HG03097 (cell line): ENCODE results near the gene MINDY4B.

ENCODE experiments used
- ATAC-seq: cut with Tn5 transposase; IDR thresholded peaks from one replicate; pipeline ENCODE4 v1.9.1; 2021; ENCODE audit not compliant: unreplicated experiment, low FRiP score

MINDY4B gene

DNA sequence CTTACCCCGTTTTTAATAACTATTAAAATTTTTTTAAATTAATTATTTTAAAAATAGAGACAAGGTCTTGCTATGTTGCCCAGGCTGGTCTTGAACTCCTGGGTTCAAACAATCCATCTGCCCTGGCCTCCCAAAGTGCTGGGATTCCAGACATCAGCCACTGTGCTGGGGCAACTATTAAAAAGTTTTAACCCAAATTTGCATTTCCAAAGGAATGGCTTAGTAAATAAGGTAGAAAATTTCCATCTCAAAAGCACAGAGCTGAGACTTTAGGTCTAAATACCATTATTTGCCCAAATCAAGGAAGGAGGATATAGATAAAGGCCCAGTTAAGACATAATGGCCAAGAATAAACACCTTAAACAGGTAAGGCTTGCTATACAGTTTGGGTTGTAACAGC, 56.4 kb downstream of the MINDY4B start:
- no peak for ATAC-seq

DNA sequence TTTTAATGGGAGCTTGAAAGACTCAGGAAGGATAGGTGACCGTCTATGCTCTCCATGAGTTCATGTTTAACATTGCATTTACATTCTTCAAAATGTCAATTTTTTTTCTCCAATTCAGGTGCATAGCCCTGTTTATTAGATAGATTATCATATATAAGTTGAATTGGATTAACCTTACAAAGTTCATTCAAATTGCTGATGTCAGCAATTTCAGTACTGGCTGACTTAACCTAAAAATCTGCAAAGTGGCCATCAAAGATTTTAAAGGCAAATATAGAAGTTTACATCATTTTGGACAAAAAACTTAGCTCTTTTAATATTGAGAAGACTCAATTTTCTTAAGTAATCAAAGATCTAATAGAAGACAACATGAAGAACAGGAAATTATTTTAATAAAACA, 57.8 kb downstream of the MINDY4B start:
- ATAC-seq, result no peak

DNA sequence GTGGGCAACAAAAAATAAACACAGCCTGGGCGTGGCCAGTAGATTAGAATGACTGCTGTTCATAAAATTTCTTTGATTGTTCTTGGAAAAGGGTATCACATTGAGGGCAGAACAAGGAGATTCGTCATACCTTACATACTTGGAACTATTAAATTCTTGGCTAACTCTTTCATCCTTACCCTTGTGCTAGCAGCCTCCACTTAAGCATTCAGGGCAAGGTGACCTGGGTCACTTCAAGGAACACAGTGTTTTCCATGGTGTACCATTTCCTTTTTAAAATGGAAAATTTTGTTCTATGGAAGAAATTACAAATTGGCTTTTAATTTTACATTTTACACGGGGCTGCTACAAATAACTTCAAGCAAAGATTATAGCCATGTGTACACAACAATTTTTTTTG, 60.8 kb downstream of the MINDY4B start:
- ATAC-seq, result no peak

DNA sequence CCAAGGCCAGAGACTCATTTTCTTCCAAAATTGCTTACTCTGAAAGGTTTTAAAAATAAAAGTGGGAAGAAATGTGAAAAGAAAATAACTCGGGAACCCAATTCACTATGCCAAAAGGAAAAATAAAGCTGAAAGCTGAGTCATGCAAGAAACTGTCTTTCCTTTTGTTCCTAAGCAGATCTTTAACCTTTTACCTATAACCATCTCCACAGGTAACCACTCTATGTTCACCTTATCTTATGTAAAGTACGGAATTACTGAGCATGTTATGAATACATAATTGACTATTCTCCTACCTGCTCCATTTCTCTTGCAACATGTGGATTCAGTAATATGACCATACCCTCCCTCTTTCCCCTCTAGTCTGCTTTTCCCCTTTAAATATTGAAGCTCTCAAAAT, 62.0 kb downstream of the MINDY4B start:
- ATAC-seq, result no peak

DNA sequence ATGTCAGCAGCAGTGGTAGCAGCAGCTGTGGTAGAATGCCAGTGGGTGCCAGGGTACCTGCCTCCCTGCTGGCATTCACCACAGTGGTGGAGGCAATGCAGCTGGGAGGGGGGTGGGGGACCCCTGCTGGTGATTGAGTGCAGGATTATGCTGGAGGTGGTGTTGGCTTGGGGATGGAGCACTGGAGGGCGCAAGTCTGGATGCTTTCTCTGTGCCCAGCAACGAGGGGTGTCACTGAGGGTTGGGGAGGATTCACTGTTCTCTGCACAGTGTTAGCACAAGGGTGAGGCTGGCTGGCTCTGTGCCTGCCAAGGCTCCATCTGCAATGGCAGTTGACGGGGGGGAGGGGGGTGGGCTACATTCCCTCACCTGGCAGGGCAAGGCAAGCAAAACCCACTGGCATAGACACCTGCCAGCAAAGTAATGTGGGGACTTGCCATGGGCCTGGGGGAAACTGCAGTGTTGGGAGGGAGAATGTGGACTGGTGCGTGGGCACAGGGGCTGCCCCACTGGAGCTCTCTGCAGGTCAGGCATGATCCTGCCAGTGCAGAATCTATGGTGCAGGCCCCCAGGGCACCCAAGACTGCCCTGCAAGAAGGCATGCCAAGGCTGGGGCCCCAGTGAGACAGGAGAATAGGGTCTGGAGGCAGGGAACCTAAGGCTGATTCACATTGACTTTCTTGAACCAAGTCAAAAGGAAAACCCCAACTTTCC, 64.3 kb downstream of the MINDY4B start:
- ATAC-seq, result no peak

DNA sequence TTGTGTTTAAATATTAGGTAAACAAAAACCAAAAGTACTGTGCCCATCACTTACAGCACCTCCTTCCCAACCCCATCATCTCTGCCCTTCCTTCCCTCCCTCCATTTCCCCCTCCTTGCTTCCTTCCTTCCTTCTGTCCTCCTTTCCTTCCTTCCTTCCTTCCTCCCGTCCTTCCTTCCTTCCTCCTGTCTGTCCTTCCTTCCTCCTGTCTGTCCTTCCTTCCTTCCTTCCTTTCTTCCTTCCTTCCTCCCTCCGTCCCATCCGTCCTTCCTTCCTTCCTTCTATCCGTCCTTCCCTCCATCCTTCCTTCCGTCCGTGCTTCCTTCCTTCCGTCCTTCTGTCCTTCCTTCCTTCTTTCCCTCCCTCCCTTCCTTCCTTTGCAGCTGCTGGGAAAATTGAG, 74.5 kb downstream of the MINDY4B start:
- ATAC-seq, result no peak

DNA sequence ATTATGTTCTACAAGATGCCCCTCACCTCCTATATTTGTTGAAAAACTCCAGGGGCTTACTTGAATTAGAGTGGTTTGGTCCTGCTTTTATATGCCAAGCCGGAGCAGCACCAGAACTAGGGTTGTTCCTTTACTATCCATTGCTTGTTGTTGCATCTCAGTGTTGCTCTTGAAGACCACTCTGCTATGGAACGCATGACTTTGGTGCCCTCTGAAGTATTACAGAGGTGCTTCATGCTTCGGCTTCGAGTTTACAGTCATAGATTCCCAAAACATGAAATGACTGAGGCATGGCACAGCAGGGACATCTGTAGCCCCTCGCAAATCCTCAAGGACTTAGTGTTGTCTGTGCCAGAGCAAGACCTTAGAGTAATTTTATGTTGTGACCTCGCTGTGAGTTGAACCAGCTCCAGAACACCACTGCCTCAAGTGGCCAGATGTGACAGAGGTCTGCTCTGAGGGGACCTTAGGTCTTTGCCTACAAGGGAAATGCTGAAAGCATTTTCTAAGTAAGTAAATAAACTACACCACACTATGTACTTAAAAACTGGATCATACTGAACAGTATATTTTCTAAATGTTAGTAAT, 75.1 kb downstream of the MINDY4B start:
- no peak for ATAC-seq

DNA sequence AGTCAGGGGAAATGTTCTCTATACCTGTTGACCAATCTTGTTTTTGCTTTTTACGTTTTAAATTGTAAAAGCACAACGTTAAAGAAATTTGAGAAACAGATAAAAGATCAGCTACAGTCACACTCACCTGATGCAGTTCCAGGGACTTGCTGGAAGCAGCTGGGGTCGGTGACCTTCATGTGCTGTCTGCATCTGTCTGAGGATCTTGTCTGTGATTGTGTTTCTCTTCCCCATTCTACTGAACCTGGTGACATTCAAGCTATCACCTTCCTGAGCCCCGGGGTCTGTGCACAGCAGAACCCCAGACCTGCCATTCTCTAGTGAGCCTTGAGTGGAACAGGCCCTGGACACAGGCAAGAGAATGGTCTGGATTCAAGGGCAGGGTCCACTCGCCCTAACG, 75.8 kb downstream of the MINDY4B start:
- ATAC-seq, result no peak

DNA sequence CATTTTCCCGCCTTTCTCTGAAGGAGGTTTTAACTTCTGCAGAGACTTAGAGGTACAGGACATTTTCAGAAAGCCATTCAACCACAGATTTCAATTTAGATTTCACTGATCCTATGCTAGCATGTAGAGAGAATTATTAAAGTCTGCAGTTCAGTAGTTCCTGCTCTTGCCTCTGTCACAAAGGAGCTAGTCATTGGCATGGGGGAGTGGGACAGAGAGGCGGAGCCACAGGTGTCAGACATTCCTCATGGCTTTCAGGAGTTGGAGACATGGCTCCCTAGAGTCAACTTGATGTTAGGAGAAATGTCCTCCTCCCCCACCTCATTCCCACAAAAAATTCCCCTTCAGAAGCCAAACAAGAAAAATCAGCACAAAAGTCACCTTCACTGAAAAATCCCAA, 76.2 kb downstream of the MINDY4B start:
- ATAC-seq, result no peak

DNA sequence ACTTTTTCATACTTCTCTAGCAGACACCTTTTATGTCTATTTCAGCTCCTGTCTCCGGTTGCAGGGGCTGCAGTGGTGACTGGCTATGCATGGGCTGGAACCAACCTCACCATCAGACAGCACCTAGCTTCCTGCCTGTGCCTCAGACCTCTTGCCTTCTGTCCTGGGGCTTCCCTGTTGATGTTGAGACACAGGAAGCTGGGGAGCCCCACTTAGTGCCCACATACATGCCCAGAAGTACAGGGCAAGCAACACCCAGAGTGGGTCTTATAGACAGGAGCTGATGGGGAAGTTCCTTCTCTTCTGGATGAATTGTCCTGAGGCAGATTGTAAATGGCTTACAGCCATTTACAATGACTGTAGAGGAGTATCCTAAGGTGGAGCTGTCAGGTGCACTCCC, 77.0 kb downstream of the MINDY4B start:
- ATAC-seq, result no peak

DNA sequence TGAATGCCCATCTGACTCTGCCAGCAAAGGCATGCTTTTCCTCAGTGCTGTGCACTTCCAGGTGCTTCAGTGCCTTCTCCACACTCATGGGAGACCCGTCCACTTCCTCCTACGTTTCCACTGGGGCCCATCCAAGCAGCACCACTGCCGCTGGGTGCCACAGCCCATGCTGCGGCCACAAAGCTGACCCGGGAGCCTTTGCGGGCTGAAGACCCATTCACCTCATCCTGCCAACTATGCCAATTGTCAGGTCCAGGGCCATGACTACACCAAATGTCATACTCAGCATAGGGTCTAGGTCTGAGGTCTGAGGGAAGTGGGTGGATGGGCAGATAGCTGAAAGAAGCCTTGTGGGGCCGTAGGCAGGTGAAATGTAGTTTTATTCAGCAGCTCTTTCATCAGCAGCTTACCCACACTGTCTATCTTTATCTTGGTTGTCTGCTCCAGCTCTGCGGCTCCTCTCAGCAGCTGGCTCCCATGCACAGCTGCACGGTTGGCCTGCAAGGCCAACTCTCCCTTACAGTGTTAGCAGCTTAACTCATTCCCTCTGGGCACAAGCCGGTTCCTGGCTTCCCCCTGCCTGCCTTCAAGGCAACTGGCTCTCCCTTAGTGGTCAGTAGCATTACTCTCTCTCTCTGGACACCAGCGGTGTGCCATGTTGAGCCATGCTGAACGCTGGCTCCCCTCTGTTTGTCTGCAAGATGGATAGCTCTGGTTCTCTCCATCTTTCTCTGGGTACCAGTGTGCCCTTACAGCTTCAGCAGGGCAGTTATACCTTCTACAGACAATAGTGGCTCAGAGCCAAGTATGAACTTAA, 78.6 kb downstream of the MINDY4B start:
- no peak for ATAC-seq

DNA sequence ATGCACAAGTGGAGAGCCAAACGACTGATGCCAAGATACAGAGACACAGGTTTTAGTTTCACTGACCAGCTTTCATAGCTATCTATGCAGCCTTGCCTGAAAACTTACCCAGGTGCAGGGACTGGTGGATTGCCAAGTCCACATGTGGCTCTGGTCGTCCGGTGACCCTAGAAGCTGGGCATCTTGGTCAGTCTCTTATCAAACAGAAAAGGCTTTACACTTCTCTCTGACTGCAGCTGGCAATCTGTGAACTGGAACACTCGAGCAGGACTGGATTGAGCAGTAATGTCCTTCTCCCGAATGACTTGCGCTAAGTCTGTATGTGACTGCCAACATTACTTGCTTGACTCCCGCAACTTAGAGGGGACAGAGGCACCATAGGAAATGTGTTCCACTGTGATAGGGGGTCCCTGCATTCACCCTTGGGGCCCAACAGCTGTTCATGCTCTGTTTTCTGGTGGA, 79.3 kb downstream of the MINDY4B start:
- no peak for ATAC-seq

DNA sequence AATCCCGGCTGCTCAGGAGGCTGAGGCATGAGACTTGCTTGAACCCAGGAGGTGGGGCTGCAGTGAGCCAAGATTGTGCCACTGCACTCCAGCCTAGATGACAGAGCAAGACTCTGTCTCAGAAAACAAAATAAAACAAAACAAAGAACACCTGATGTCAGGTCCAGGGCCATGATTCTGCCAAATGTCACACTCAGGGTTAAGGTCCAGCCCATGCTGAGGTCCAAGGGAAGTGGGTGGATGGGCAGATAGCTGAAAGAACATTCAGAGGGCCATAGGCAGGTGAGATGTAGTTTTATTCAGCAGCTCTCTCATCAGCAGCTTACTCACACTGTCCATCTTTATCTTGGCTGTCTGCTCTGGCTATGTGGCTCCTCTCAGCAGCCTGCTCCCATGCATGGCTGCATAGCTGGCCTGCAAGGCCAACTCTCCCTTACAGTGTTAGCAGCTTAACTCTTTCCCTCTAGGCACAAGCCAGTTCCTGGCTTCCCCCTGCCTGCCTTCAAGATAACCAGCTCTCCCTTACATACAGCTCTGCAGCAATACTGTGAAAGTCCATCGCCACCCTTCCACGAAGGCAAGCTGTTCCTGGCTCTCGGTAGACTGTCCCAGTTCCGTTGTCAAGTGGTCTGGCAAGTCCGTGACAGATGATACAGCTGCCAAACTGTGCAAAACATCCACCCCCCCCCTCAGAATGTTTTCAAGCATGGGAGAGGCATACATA, 79.9 kb downstream of the MINDY4B start:
- ATAC-seq, result no peak

DNA sequence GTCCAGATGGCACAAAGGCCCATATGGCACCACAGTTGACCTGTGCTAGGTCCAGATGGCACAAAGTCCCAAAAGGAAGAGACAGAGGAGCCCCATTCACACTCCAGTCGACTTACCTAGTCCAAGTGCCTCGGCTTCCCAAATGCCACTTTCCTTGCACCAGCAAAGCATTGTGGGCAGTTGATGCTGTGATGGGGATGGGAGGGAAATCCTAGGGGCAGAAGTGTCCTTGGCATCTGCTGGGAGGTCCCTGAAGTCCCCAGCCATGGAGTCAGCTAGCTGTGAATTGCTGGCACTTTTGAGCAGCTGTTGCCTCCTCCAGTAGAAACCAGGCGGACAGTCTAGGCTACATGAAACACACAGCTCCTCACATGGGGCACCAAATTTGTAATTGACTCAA, 82.0 kb downstream of the MINDY4B start:
- no peak for ATAC-seq

DNA sequence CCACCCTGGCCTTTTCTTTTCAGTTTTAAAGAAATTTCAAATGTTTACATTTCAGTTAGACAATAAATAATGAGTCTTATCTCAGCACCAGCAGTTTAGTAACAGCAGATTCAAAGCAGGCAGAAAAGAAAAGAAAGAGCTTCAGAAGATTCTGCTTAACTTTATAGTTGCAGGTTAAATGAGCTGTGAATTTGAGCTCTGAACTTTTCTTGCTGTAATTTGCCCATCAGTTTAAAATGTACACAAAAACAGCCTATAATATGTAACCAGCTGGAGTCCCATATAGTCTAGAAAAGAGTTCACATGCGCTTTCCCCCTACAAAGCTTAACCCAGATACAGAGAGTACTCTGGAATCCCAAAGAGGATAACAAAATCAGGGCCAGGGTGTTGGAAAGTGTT, 82.6 kb downstream of the MINDY4B start:
- no peak for ATAC-seq
